NCI-H1092 (cell line): ENCODE data around the gene CERCAM.
"Not testable (repeated sequence)": the region's sequence is repeated elsewhere in the genome, so short reads cannot be mapped to it uniquely, and the experiment has no call there.

Experiments used
- DNase-seq: peaks from one replicate; lab custom pipeline; 2025; lab: John Stamatoyannopoulos, UW

Gene CERCAM

DNA sequence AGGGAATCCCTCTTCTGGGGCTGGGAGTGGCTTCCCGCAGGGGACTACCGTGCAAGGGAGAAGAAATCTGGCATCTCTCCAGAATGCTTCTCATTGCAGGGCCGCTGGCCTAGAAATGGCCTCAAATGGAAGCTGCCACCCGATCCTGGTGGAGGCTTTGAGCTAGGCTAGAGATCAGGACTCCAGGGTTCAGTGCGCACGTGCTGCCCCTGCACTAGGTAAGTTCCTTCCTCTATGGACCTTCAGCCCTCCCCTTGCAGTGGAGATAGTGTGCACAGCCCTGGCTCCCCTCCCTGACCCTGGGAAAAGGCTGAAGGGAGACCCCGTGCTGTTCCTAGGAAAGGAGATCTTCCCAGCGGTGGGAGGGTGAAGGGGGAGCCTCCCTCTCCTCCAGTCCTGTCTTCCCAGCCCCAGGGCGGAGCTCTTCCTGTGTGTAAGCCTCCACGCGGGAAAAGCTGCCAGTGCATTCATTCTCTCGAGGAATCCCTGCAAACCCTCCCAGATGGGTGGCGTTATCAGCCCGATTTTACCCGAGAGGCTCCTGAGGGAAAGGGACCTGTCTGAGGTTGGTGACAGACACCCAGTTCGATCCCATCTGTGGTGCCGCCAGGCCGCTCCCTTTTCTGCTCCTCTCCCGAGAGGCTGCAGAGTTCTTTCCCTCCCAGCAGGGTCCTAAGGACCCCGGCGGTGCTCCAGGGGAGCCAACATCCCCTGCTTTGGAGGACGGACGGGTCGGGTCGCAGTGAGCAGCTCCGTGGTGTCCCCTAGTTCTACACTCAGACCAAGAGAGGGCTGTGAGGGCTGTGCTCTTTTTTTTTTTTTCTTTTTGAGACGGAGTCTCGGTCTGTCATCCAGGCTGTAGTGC lies 1.4 kb upstream of the CERCAM start:
- DNase-seq = peak; percentile 55

DNA sequence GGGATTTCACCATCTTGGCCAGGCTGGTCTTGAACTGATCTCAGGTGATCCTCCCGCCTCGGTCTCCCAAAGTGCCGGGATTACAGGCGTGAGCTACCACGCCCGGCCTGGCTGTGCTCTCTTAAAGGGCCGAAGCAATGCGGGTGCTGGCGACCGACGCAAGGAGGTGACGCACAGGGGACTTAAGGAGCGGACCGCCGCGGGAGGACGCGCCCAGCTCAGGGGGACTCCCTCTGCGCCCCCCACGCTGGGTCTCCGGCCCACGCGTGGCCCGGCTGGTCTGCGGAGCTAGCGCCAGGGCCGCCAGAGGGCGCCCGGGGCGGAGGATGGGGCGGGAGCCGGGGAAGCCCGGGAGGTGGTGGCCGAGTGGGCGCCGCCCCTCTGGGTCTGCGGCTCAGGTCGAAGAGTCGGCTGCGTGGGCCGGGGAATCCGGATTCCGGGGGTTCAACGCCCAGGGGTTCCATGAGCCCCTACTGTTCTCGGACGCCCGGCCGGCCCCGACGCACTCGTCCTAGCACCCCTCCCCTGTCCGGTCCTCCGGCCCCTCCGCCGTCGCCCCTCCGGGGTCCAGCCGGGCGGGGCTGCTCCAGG lies 502 bp upstream of the CERCAM start:
- DNase-seq = peak; percentile 51

- no peak for DNase-seq
Measured at GRCh38 chr9:128421482-128421996, 882 bp downstream of the CERCAM start.

DNA sequence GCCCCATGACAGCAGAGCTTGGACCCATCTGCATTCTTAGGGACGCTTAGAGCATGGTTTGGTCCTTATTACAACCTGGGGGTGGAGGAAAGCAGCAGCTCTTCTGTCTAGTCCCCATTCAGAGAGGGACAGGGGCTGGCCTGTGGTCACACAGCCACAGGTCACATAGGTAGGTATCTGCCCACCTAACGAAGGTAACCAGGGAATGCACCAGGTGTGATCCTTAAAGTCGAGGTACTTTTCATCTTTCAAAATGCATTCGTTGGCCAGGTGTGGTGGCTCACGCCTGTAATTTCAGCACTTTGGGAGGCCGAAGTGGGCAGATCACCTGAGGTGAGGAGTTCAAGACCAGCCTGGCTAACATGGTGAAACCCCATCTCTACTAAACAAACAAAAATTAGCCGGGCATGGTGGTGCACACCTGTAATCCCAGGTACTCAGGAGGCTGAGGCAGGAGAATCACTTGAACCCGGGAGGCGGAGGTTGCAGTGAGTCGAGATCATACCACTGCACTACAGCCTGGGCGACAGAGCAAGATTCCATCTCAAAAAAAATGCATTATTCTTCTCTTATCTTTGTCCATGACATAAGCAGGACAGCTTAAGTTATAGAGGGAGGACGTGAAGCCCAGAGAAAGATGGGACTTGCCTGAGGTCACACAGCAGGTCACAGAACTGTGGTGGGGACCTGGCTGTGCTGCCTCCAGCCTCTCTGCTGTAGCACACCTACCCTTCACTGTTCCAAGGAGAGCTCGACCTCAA lies 1.5 kb downstream of the CERCAM start:
- not testable (repeated sequence) for DNase-seq

- DNase-seq = no peak
Measured at GRCh38 chr9:128422783-128423150, 2.1 kb downstream of the CERCAM start.

DNA sequence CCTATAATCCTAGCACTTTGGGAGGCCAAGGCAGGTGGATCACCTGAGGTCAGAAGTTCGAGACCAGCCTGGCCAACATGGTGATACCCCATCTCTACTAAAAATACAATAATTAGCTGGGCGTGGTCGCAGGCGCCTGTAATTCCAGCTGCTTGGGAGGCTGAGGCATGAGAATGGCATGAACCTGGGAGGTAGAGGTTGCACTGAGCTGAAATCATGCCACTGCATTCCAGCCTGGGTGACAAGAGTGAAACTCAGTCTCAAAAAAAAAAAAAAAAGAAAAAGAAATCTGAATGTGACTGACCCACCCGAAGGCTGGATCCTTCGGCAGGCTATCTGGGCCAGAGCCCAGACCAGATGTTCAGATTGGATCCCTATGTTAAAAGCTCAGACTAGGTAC lies 2.7 kb downstream of the CERCAM start:
- DNase-seq = not testable (repeated sequence)

DNA sequence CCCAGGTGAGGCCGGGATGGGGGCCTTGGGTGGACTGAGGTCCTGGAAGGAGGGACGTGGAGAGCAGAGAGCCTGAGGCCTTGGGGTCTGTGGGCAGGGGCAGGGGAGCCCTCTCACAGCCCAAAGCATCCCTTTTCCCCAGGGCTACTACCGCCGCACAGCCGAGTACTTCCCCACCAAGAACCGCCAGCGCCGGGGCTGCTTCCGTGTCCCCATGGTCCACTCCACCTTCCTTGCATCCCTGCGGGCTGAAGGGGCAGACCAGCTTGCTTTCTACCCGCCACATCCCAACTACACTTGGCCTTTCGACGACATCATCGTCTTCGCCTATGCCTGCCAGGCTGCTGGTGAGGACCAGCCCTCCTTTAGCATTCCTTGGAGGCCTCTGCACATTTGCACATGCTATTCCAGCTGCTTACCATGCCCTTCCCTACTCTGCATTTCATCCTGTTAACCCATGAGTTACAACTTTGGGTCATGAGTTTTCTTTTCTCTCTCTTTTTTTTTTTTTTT lies 3.7 kb downstream of the CERCAM start:
- no peak for DNase-seq

- DNase-seq = no peak
Measured at GRCh38 chr9:128428644-128429512, 8.2 kb downstream of the CERCAM start.

DNA sequence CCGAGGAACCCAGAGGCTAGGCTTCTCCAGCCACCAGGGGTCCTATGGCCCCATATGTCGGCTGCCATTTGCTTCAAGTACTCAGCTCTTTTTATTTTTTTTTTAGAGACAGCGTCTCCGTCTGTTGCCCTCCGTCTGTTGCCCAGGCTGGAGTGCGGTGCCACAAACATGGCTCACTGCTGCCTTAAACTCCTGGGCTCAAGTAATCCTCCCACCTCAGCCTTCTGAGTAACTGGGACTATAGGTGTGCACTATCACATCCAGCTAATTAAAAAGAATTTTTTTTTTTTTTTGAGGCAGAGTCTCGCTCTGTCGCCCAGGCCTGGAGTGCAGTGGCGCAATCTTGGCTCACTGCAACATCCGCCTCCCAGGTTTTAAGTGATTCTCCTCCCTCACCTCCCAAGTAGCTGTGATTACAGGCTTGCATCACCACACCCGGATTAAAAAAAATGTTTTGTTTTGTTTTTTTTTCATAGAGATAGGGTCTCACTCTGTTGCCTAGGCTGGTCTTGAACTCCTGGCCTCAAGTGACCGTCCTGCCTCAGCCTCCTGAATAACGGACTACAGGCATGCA lies 8.9 kb downstream of the CERCAM start:
- DNase-seq = no peak

- DNase-seq = no peak
Measured at GRCh38 chr9:128431207-128431606, 10.6 kb downstream of the CERCAM start.

- no peak for DNase-seq
Measured at GRCh38 chr9:128434340-128434739, 13.7 kb downstream of the CERCAM start.

- no peak for DNase-seq
Measured at GRCh38 chr9:128435611-128436010, 15.0 kb downstream of the CERCAM start.

DNA sequence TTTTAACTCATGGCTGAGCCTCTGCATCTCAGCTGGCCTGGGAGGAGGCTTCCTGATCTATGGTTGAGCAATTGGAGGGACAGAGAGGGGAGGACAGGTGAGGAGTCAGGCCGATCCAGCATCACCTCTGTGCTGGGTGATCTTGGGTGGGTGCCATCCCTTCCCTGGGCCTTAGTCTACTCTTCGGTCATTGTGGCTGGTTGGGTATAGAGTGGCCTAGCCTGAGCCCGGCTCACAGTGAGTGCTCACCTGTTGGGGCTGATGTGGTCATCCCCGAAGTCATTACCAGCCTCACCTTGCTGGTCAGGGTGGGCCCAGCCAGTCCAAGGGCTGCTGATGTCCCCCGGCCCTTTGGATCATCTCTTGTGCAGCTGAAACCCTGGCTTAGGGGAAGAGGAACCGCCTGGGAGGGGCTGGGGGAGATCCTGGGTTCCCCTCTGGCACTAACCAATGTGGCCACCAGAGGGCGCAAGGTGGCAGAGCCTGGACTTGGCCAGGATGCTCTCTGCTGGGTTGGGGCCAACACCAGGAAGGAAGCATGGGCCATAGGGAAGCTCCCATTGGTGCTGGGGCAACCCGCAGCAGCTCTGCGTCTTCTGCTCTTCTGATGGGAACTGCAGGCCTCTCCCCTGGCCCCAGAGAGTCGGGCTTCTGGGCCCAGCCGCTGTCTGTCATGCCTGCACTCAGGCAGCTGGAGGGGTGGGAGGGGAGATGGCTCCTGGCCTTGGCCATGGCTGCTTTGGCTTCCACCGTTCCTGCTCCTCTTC lies 17.9 kb downstream of the CERCAM start:
- DNase-seq = peak; percentile 49

DNA sequence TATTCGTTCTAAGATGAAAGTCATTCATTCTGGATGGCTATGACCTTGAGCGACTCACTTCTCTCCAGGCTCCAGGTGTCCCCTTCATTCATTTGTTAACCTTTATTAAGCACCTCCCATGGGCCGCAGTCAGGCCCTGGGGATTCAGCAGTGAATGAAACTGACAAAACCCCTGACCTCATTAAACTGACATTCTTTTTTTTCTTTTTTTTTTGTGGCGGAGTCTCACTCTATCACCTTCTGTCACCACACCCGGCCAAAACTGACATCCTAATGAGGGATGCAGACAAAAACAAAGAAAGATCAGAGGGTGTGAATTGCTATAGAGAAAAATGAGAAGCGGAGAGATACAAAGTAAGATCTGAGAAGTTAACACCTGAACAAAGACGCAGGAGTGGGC lies 18.6 kb downstream of the CERCAM start:
- DNase-seq = no peak

DNA sequence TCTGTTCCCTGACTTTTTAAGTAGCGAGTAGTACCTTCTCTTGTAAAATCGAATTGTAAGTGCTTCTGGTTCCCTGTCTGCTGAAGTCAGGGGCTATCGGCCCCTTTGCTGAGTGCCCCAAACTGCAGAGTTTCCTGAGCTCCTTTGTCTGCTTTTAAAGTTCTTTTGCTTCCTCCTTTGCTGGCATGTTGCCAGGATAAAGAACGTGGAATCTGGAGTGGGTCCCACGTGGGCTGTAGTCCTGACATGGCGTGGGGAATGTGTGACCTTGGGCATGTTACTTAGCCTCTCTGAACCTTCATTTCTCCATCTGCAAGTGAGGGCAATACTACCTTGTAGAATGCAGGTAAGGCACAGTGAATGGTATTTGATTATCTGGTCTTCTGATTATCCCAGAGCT lies 21.5 kb downstream of the CERCAM start:
- no peak for DNase-seq

DNA sequence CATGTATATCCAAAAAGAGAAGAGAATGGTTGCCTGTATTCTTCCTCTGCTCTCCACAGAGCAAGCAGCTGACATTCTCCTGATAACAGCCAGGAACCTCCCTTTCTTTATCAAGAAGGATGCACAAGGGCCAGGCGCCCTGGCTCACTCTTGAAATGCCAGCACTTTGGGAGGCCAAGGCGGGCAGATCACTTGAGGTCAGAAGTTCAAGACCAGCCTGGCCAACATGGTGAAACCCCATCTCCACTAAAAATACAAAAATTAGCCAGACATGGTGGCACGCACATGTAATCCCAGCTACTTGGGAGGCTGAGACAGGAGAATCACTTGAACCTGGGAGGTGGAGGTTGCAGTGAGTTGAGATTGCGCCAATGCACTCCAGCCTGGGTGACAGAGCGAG lies 25.8 kb downstream of the CERCAM start:
- not testable (repeated sequence) for DNase-seq

GRCh38 chr9:128448746-128449145 lies 28.1 kb downstream of the CERCAM start:
- DNase-seq = no peak

- no peak for DNase-seq
Measured at GRCh38 chr9:128454991-128455390, 34.3 kb downstream of the CERCAM start.

- peak; percentile 98 for DNase-seq
Measured at GRCh38 chr9:128455849-128456612, 35.4 kb downstream of the CERCAM start, which contains the start of gene ODF2. Gene ODF2, plus strand, starts transcription at chr9:128456006. Its CDS starts 86 bp downstream, at chr9:128456092.
